GM19351 (cell line): ENCODE data around the gene ZNG1F.
"Not testable (repeated sequence)": the region's sequence is repeated elsewhere in the genome, so short reads cannot be mapped to it uniquely, and the experiment has no call there.

Experiments used
- ATAC-seq: cut with Tn5 transposase; IDR thresholded peaks from one replicate; pipeline ENCODE4 v1.9.1; 2021; ENCODE audit warnings: mild to moderate bottlenecking, moderate library complexity; ENCODE audit not compliant: unreplicated experiment

Gene ZNG1F

DNA sequence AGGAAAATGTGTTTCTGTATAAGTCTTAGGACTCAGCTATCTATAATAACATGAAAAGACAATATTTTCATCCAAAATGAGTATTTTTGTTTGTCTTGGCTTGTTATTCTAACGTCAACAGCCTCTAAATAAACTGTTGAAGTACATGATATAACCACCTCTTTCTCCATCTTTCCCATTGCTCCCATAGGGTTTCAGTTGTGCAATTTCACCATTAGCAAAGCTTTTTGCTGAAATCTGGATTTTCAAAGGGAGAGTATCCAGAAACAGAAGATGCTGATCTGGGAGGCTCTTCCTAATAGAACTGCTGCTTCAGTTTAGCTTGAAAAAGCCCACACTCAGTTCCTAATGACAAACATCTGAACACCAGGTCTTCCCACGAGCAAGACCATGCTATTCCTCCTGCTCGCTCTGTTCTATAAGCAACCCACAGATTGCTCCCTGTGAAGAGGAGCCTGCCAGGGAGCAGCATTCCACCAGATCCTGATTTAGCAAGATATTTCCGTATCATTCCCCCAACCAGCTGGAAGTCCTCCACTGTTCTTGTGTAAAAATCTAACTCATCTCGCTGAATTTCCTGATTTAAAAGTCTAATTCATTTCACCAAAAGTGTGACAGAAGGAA, 101.8 kb downstream of the ZNG1F start:
- ATAC-seq, result not testable (repeated sequence)

DNA sequence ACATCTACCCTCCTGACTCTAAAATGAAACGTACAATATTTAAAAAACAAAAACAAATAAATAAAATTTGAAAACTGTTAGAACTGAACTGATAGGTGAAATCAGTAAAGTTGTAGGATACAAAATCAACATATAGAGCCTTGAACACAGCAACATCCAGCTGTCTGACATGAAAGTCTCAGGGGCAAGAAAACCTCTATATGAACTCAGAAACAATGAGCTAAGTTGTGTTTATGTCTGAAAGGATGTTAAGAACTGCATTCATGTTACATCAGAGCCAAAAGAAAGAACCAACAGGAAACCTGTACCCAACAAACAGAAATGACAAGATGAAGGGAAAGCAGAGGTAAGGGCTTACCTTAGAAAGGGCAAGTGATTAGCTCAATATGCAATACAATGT, 102.4 kb downstream of the ZNG1F start:
- ATAC-seq, result not testable (repeated sequence)

DNA sequence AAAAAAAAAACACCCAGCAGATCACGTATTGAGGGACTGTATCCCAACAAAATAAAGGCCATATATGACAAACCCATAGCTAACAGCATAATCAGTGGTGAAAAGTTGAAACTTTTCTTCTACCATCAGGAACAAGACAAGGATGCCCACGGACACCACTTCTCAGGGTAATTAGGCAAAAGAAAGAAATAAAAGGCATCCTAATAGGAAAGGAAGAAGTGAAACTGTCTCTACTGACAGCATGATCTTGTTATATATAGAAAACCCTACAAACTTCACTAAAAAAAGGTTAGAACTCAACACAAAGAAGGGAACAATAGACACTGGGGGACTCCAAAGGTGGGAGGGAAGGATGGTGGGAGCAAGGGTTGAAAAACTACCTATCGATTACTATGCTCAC, 102.9 kb downstream of the ZNG1F start:
- not testable (repeated sequence) for ATAC-seq

DNA sequence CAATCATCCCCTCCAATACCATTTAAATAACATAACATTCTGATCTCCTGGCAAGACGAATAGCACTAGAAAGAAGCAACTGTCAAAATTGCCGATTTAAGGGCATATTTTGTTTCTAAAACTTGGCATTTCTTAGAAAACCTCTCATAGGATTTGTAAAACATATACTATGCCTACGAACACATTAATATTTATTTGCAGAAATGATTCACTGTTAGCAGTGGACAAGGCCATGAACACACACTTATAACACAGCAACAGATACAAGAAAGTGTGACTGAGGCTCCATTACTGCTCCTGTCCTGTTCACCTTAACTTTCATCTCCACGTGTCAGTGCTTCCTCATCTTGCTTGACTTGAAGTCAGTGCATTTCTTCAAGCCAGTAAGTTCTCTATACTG, 106.8 kb downstream of the ZNG1F start:
- not testable (repeated sequence) for ATAC-seq
